ENCODE results near the gene FAM114A1.

FAM114A1 gene

GRCh38 chr4:38832206-38832605, 35.4 kb upstream of the FAM114A1 start:
- no peak overlapping the region for H3K27ac ChIP-seq (replicated peaks)
- H3K4me3 ChIP-seq (replicated peaks; ENCODE audit: insufficient read depth, low read length) = no peak overlapping the region
- no peaks in the 10 kb centered on the region for H3K27me3 ChIP-seq (ENCODE audit: insufficient read depth, poor library complexity, severe bottlenecking)
- no peak for DNase-seq (ENCODE audit: low read depth in 1 of 2, low spot score in 1 of 2)
- TF ChIP-seq REST (IDR thresholded peaks at IDR 0.05; ENCODE audit: insufficient replicate concordance, low read depth) (no peak), GABPA (IDR thresholded peaks at IDR 0.05; ENCODE audit: low read depth) (no peak), SPI1 (IDR thresholded peaks at IDR 0.05; ENCODE audit: borderline replicate concordance, low read depth) (no peak), POLR2AphosphoS5 (IDR thresholded peaks at IDR 0.05; ENCODE audit: low read depth) (no peak), CTCF (IDR thresholded peaks at IDR 0.05; ENCODE audit: insufficient read depth, low read length) (no peak)

GRCh38 chr4:38832624-38833528, 34.7 kb upstream of the FAM114A1 start:
- no peak for TF ChIP-seq REST (IDR thresholded peaks at IDR 0.05; ENCODE audit: insufficient replicate concordance, low read depth)
- TF ChIP-seq CTCF (IDR thresholded peaks at IDR 0.05; ENCODE audit: insufficient read depth, low read length) = no peak
- TF ChIP-seq SPI1 (IDR thresholded peaks at IDR 0.05; ENCODE audit: borderline replicate concordance, low read depth) = no peak
- no peak for TF ChIP-seq POLR2AphosphoS5 (IDR thresholded peaks at IDR 0.05; ENCODE audit: low read depth)
- no peak for TF ChIP-seq GABPA (IDR thresholded peaks at IDR 0.05; ENCODE audit: low read depth)
- Histone ChIP-seq H3K4me3 (replicated peaks; ENCODE audit: insufficient read depth, low read length) (no peak overlapping the region), H3K27me3 (ENCODE audit: insufficient read depth, poor library complexity, severe bottlenecking) (no peaks in the 10 kb centered on the region), H3K27ac (replicated peaks) (no peak overlapping the region)
- no peak for DNase-seq (ENCODE audit: low read depth in 1 of 2, low spot score in 1 of 2)

- Histone ChIP-seq H3K4me3 (replicated peaks; ENCODE audit: insufficient read depth, low read length) (no peak overlapping the region), H3K27ac (replicated peaks) (no peak overlapping the region), H3K27me3 (ENCODE audit: insufficient read depth, poor library complexity, severe bottlenecking) (no peaks in the 10 kb centered on the region)
- DNase-seq (ENCODE audit: low read depth in 1 of 2, low spot score in 1 of 2) = no peak
- TF ChIP-seq SPI1 (IDR thresholded peaks at IDR 0.05; ENCODE audit: borderline replicate concordance, low read depth) = no peak
- no peak for TF ChIP-seq REST (IDR thresholded peaks at IDR 0.05; ENCODE audit: insufficient replicate concordance, low read depth)
- TF ChIP-seq CTCF (IDR thresholded peaks at IDR 0.05; ENCODE audit: insufficient read depth, low read length) = no peak
- no peak for TF ChIP-seq POLR2AphosphoS5 (IDR thresholded peaks at IDR 0.05; ENCODE audit: low read depth)
- no peak for TF ChIP-seq GABPA (IDR thresholded peaks at IDR 0.05; ENCODE audit: low read depth)
These were observed 33.0 kb upstream of the FAM114A1 start for GRCh38 chr4:38834570-38834969.
